GM19099 (cell line): ENCODE measurements around the gene ATP5MC2.

Source experiments
- POLR2A ChIP-seq: IDR thresholded peaks from 3 replicates; pipeline ENCODE4 v1.6.1; 2011; ENCODE audit warnings: low read depth; ENCODE audit not compliant: insufficient read length; ENCODE audit errors: extremely low read depth

Gene ATP5MC2

DNA sequence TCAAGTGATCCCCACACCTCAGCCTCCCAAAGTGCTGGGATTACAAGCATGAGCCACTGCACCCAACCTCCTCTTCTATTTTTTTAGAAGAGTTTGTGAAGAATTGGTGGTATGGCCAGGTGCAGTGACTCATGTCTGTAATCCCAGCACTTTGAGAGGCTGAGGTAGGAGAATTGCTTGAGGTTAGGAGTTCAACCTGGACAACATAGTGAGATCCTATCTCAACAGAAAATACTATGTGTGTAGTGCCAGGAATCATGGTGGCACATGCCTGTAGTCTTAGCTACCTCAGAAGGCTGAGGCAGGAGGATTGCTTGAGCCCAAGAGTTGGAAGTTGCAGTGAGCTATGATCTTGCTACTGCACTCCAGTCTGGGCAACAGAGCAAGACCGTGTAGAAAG is 44.2 kb downstream of the ATP5MC2 start:
- no peak for TF ChIP-seq POLR2A

- TF ChIP-seq POLR2A: no peak
Measured at GRCh38 chr12:53627919-53628318, 48.0 kb downstream of the ATP5MC2 start.

- TF ChIP-seq POLR2A: no peak
Measured at GRCh38 chr12:53626702-53627169, 49.1 kb downstream of the ATP5MC2 start.

GRCh38 chr12:53625946-53626701 is 49.8 kb downstream of the ATP5MC2 start, which contains the start of gene ATF7:
Gene ATF7 (minus strand): TSS chr12:53626382. CDS start chr12:53601000, 25,382 bp downstream.
- TF ChIP-seq POLR2A: peak; percentile 83

DNA sequence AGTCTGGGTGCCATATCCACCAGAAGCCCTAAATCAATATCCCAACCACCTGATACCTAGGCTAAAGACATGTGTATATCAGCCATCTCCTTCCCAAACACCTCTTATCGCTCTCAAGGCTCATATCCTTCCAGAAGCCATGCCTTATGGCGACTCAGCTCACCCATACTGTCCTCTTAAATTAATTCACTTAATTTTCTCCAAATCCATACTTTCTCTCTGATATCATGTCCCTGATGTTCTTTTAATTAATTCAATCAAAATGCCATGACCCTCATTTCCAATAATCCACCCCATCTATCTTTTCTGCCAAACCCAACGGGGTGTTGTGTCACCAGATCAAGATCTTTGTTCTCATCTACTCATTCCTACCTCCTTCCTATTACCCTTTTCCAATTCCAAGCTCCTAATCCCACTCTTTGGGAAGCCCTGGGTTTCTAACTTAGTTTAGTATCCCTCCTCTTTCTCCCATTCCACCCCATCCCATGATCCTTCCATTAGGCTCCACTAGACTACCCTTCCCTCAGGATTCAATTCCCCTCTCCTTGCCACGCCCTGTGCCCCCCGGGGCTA is 50.4 kb downstream of the ATP5MC2 start:
- no peak for TF ChIP-seq POLR2A

- no peak for TF ChIP-seq POLR2A
Measured at GRCh38 chr12:53624956-53625355, 50.9 kb downstream of the ATP5MC2 start.

DNA sequence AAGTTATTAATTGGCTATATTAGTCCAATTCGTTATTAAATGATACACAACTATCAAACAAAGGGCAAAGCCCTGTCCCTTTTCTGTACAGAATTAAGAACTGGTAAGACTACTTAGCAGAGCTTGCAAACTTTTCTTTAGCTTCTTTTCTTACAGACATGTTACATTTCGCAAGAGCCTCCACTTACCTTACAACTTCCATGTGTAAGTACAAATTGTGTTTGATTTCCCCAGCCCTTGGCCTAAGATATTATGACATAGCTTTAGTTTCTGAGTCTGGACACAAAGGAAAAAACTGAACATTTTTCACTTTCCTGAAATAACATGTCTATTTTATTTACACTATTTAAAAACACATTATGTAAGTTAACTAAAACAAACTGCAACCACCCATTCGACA is 51.4 kb downstream of the ATP5MC2 start:
- no peak for TF ChIP-seq POLR2A

DNA sequence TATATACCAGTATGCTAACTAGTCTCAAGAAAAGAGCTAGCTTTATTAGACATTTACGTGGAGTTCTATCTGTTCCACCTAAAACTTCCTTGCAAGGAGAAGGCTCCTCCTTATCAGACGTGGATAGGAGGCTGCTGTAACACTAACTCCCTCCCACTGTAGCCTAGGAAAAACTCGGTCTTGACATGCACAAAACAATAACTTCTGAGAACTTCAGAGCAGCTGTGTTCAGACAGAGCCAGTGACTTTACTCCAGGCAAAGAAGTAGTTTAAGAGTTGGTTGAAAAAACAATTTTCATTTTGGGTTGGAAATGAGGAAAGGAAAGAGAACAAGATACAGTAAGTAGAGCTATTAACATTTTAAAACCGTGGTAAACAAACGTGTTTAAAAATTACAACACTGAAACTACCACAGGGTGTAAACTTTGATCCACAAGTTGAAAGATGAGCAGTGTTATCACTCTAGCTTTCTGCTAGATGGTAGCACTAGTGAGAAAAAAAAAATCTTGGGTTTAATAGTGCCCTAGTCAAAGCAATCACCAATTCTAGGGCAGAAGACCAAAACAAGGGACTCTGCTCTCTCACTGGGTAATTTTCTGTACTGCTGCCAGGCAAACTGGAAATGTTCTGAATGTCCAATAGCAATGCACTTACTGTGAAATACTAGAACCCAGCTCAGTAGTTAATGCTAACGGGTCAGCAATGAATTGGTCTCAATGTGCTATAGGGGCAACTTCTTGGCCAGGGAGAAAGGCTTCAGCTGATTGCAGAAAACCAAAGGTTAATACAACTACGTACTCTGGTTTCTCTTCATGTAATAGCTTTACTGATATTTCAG is 52.1 kb downstream of the ATP5MC2 start:
- TF ChIP-seq POLR2A: no peak

DNA sequence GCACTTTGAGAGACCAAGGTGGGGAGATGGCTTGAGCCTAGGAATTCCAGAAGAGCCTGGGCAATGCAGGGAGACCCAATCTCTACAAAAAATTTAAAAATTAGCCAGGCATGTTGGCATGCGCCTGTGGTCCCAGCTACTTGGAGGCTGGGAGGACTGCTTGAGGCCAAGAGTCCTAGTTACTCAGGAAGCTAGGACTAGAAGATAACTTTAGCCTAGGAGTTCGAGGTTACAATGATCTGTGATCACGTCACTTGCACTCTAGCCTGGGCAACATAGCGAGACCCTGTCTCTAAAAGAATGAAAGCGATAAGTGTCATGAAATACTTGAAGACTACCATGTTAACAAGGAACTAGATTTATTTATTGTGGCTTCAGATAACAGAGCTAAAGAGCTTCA is 53.2 kb downstream of the ATP5MC2 start:
- no peak for TF ChIP-seq POLR2A

DNA sequence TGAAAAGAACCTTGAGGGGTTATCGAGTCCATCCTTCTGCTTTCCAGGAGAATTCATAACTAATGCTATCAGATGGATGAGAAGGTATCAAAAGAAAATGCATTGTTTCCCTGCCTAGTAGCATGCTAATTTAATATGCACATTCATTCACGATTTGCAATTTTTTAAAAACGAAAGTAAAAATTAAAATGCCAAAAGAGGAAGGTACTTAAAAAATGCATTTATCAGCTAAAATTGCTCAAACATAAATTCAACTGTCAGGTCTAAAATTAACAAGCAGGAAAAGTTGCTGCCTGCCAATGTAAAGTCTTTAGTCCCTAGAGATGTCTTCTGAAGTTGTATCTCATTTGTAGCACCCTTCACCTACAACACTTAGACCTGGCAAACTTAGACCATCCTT is 57.6 kb downstream of the ATP5MC2 start:
- TF ChIP-seq POLR2A: no peak

DNA sequence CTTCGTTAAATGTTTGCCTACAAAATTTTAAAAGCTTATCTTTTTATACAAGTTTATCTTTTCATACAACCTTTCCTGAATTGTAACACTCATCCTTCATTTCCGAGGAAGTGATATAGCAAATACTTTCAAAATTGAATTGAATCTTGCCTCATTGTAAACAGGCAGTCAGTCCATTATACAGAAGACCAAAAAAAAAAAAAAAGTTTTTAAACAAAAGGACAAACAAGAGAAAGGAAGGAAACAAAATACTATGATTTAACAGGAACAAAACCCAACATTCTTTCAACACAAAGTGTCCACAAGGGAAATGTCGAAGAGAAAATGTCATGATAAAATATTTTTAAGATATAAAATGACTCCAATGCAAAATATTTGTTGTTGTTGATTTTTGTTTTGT is 58.2 kb downstream of the ATP5MC2 start:
- no peak for TF ChIP-seq POLR2A

DNA sequence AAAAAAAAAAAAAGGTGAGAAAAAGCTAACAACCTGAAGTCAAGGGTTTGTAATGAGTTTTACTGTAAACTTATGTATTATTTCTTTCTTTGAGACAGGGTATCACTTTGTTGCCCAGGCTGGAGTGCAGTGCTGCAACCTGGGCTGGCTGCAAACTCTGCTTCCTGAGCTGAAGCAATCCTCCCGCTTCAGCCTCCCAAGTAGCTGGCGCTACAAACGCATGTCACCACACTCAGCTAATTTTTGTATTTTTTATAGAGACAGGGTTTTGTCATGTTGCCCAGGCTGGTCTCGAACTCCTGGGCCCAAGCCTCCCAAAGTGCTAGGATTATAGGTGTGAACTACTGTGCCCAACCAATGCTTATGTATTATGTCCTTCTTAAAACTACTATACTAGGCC is 58.9 kb downstream of the ATP5MC2 start:
- TF ChIP-seq POLR2A: no peak
